Activated T-helper 1 cell treated with Interleukin-2 at 50 U/mL for 16 hours (primary cell): ENCODE results near the gene BMPER.

Experiments used
- DNase-seq: peaks from one replicate; pipeline ENCODE4 v3.0.0-alpha.2; 2020; ENCODE audit warnings: low read depth

The BMPER gene

GRCh38 chr7:33970536-33970935 lies 65.2 kb downstream of the BMPER start:
- DNase-seq = no peak

- no peak for DNase-seq
Measured at GRCh38 chr7:33971106-33971505, 65.8 kb downstream of the BMPER start.

DNA sequence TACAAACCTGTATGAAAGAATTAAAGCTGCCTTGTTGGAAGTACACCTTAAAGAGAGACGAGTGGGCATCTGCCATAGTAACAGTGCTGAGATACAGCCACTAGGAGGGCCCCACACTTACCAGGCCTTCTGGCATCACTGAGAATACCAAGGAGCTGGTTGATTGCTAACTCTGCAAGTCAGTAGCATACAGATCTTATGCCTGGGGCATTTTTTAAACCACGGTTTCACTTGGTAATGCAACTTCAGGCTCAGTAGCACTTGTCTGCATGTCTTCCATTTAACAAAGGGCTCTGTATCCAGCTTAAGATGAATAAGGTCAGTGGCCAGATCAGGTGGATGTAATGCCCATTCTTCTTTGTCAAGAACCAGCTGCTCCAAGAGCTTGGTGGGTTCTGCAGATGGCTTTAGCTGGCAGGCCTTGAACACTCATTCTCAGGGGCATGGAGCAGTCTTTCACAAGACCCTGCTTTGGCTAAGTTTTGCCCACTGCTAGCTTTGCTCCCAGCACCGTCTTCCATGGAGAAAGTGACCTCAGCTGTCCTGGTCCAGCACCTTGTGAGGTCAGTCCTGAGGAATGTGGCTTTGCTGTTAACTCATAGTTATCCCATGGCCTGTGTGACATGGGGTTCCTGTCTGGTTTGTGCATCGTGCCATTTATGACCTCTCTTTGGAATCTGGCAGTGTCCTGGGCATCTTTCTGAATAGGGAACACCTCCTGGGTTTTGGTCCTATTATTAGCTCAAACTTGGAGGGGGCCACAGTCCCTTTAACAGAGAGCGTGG lies 68.1 kb downstream of the BMPER start:
- no peak for DNase-seq

DNA sequence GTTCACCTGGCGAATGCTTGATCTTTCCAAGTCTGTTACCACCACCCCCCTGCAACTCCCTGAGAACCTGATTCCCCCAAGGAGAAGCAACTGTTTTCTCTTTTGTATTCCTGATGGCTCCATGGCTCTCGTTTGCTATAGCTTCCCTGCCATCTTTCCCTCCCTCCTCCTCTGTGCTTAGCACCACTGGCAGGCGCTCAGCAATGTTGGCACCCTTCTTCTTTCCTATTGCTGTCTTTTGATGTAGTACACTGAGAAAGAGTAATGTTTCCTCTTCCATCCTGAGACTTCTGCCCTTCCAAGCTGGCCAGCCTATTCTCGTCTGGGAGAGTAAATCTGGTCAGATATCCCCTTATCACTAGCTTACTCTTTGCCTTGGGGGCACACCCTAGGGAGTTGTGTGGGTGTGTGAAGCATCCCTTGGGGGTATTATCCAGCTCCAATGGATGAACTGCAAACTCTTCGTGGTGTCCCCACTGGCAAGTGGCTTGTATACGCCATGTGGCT lies 74.0 kb downstream of the BMPER start:
- no peak for DNase-seq

DNA sequence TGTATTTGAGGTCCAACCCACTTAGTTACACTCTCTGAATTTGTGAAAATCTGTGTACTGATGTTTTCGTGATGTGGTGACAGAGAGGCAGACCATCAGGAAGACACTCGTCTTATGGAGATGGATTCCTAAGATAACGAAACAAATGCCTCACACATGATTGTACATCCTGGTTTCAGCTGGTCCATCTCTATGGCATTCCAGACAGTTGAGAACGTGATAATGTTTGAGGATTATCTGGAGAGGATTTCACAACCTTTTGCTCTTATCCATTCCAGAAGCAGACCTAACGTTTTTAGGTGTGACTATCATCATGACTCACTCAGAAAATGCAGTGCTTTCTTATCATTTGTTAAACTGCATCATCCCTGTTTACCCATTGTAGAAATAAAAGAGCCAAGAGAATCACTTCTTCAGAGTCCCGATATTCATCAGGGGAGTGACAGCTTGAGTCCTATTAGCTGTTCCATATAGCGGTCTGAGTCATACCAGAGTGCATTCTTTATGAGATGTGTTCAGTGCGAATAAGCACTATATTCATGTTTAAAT lies 74.5 kb downstream of the BMPER start:
- no peak for DNase-seq

GRCh38 chr7:33981226-33981625 lies 75.9 kb downstream of the BMPER start:
- no peak for DNase-seq

DNA sequence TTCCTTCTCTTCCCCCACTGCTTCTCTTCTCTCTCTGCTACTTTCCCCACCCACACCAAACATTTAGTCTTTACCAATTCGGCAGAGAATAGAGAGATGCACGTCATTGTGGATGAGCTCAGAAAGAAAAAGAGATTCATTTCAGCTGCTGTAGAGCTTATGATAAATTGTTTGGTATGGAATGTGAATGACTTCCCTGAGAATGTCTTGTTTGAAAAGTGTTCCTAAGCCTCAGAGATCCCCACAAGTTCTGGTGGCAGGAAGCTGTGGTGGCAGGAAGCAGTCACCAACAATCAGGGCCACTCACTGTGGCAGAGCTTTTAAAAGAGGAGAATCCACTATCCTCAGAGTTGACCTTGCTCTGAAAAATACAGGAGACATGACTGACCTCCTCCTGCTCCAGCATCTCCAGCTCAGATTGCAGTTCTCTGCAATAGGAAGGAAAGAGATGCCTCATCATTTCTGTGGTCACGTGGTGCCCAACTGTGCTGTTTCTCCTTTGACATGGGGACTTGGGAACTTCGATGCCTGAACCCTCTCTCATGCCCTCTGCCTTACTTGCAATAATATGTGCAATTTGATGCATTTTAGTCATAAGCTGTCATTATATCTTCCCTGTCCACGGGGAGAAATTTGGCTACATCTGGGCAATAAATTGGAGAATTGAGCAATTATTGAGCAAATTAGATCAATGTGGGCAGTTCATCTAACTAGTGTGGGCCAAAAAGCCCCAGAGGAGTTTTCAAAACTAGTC lies 76.5 kb downstream of the BMPER start:
- DNase-seq = no peak

DNA sequence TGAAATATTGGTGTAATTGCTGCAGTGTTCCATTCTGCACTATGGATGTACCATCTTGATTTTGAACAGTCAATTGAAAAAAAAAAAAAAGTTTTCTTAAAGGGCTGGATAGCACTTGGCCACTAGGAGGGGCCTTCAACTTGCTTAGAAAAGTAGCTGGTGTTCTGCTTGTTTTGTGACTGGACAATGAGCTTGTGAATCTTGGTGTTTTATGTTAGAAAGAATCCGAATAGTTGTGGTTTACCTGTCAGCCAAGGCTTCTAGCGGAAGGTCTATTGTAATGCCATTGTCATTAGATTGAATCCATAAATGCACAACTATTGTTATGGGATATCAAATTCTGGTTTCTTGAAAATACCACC lies 77.1 kb downstream of the BMPER start:
- no peak for DNase-seq

- no peak for DNase-seq
Measured at GRCh38 chr7:33986451-33986850, 81.1 kb downstream of the BMPER start.

DNA sequence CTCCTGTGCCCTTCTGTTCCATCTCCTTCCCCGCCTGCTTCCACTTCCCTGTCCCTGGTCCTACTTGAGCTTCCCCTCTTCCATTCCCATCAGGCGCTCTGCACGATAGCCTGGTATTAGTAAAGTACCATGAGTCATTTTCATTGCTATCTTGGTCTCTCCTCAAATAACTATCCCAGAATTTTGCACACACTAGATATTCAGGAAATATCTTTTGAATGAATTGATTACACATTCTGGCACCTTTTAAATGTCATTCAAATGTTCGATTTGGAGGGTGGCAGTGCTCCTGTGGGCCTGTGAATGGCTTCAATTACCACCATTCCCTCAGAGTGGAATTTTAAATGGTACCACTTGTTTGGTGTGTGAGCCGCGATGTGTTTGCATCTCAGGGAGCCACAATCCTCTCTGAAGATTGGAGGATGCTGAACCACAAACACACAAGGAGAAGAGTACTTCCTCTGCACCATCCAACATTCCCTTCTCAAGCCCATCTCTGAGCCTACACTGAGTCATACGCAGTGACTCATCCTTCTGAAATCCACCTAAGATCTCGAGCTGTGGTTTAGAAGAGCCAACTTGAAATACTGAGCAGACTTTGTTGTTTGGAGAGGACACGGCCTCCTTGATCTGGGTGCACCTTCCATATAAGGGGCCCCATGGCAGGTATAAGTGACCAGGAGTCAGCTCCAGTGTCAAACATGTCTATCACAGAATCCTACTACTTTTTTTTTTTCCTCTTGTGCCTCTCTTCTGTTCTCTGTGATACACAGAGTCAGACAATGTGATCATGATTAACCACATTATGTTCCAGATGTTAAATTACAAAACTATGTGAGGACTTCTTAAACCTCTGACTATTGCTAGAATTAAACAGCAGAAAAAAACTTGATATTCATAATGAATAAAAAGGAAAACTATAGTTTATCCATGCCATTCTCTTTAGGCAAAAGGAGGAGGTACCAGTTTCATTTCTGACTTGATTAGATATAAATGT lies 81.9 kb downstream of the BMPER start:
- DNase-seq = no peak

DNA sequence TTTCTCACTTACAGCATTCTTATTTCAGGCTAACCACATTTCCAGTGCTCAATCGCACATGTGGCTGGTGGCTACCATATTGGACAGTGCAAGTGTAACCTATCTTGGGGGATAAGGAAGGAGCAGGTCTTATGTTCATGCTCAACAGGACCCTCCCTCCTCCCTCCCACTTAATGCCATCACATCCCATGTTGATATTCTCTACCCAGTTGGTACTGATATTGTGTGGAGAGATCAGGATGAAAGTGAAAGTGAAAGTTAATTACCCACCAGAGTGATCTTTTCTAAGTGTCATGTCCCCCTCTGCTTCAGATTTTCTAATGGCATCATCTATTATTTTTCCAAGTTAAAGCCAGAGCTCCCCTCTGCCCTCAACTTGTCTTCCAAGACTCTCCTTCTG lies 91.6 kb downstream of the BMPER start:
- no peak for DNase-seq

DNA sequence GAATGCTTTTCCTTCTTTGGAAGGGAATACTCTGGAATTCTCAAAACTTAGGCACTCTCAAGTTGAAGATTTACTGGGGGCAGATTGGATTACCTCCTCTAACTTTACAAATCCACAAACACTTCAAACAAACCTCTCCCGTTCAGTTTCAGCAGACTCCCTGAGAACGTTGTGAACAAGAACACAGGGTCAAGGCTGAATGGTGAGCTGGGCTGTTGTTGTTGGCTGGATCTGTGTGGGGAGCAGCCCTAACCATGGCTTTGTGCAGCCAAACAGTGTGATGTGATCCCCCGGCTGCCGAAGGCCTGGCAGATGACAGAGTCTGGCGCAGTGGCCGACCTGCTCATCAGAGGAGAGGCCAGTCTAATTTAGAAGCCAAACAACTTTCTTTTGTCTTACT lies 93.1 kb downstream of the BMPER start:
- DNase-seq = no peak

- DNase-seq = no peak
Measured at GRCh38 chr7:34011017-34011695, 105.8 kb downstream of the BMPER start.

- DNase-seq = no peak
Measured at GRCh38 chr7:34011696-34012095, 106.4 kb downstream of the BMPER start.

DNA sequence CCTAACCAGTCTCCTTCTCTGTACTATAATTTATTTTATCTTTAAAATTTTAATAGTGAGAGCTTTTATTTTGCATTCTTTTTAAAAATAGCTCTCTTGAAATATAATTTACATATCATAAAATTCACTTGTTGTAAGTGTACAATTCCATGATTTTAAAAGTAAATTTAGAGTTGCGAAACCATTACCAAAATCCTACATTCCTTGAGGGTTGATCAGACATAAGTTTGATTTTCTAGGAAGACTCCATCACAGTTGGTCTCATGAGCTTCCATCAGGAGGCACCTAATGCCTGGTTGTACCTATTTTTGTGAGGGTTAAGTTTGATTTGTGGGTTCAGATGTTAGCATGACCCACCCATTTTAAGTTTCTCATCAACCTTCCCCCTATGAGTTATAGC lies 108.1 kb downstream of the BMPER start:
- no peak for DNase-seq

DNA sequence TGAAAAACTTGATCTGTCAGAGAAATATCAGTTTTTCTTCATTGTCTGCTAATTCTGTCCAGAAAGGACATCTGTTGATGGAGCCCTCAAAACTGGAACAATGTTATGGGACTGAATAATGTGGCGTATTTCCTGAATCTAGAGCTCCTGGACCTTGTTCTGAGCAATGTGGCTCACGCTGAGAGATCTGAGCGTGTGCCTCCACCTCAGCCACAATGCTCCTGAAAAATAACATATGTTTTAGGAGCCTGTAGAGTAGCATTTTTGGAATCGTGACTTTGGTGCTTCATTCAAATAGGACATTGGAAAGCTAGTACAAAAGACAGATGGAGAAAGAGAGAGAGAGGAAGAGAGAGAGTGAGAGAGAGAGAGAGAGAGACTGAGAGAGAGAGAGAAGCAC lies 110.3 kb downstream of the BMPER start:
- no peak for DNase-seq

DNA sequence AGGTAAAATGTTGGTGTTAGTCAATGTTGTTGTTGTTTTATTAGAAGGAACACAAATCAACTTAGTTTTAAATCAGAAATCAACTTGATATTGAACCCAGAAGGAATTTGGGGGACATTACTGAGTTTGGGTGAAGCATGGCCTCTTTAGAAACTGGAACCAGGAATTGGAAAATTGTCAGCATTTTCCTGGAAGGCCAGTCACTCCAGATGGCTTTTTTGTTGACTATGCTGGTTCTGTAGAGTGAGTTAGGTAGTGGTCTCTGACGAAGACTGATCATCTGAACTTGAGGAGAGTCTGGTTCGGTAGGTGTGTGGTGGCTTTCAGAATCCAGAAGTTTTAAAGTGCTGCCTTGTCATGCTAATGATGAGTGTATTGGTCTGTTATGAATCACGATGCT lies 111.5 kb downstream of the BMPER start:
- no peak for DNase-seq

- no peak for DNase-seq
Measured at GRCh38 chr7:34019301-34019790, 114.0 kb downstream of the BMPER start.

- no peak for DNase-seq
Measured at GRCh38 chr7:34022626-34023025, 117.3 kb downstream of the BMPER start.

GRCh38 chr7:34025600-34025999 lies 120.3 kb downstream of the BMPER start:
- no peak for DNase-seq
